Heart left ventricle (tissue), 16 donors: Measurements from ENCODE around the gene POLR3B. TPM values are rescaled to one million over a fixed set of nuclear protein-coding genes. Genes with fewer than 3 reads are reported as not detected.

ENCODE experiments used
- ATAC-seq, 4 donors: fragments of 200-7000 bp; cut with Tn5 transposase; one replicate each; pipeline ENCODE4 v1.9.1; 2020 to 2022; ENCODE audit warnings: moderate library complexity in 4 of 4, mild to moderate bottlenecking in 3 of 4, moderate number of reproducible peaks in 1 of 4
- DNase-seq, 5 donors: peaks; one replicate each; pipeline ENCODE4 v3.0.0-alpha.2; 2020
- H3K27ac ChIP-seq, 12 donors: fragments of 200-600 bp; sonication (generic) in 4 of 12; one replicate each; pipeline versions ENCODE4 v1.5.0 to v1.8.0; 2016 to 2022; ENCODE audit warnings: mild to moderate bottlenecking in 2 of 12
- H3K27me3 ChIP-seq, 9 donors: fragments of 200-600 bp; sonication (generic) in 2 of 9; one replicate each; pipeline versions ENCODE4 v1.5.1 to v1.8.0; 2016 to 2022; ENCODE audit warnings: mild to moderate bottlenecking in 3 of 9
- H3K36me3 ChIP-seq, 9 donors: fragments of 200-600 bp; sonication (generic) in 2 of 9; one replicate each; pipeline versions ENCODE4 v1.5.0 to v1.8.0; 2018 to 2022; ENCODE audit warnings: mild to moderate bottlenecking in 2 of 9
- H3K4me1 ChIP-seq, 12 donors: fragments of 200-600 bp; sonication (generic) in 4 of 12; one replicate each; pipeline versions ENCODE4 v1.5.0 to v1.8.0; 2016 to 2022; ENCODE audit warnings: mild to moderate bottlenecking in 3 of 12
- H3K4me3 ChIP-seq, 12 donors: fragments of 200-600 bp; sonication (generic) in 4 of 12; one replicate each; pipeline versions ENCODE4 v1.5.0 to v1.8.0; 2017 to 2022; ENCODE audit warnings: mild to moderate bottlenecking in 9 of 12, moderate library complexity in 4 of 12
- H3K9me3 ChIP-seq, 12 donors: fragments of 200-600 bp; sonication (generic) in 4 of 12; one replicate each; pipeline versions ENCODE4 v1.5.0 to v1.8.0; 2016 to 2022; ENCODE audit warnings: mild to moderate bottlenecking in 1 of 12
- CTCF ChIP-seq, 12 donors: fragments of 200-600 bp; sonication (generic) in 4 of 12; IDR thresholded peaks; one replicate each; pipeline versions ENCODE4 v1.5.0 to v1.8.0; 2018 to 2022; ENCODE audit warnings: antibody characterized with exemption in 12 of 12, mild to moderate bottlenecking in 5 of 12
- POLR2A ChIP-seq, 2 donors: fragments of 450-650 bp; IDR thresholded peaks; one replicate each; pipeline ENCODE4 v1.6.1; 2017; ENCODE audit warnings: antibody characterized with exemption in 2 of 2, mild to moderate bottlenecking in 2 of 2, moderate library complexity in 2 of 2
- WGBS, 4 donors: extraction: QIAGEN DNeasy Blood & Tissue Kit in 2 of 4; methylation state at CpG; one replicate each; pipeline versions ENCODE4 v1.1.5 to v1.1.7; 2013 to 2018; 5-methylcytosine and 5-hydroxymethylcytosine counted together
- intact Hi-C, 10 donors: fragments of 100-400 bp; cut with DNase I; formaldehyde crosslinking; loops; one replicate each; pipeline versions ENCODE4 v1.11.1 to v1.14.2; 2022
- polyA plus RNA-seq, 2 donors: library from polyadenylated mRNA; stranded (reverse); fragments of 200-250 nt; gene quantifications; one replicate each; pipeline ENCODE4 v1.2.3, GENCODE V29; 2013
- total RNA-seq, 9 donors: library from RNA; depleted of rRNA in 2 of 9; stranded (reverse); fragments of >200 nt in 2 of 9; fragmentation: NEBNext Ultra II Directional in 3 of 9; extraction: Animal tissue kit (Norgen Biotek cat#: 25700) in 3 of 9; gene quantifications; one replicate each; pipeline versions ENCODE4 v1.1.0 to v1.2.4, GENCODE V29; 2016 to 2023
- donor health status: ischemic (EF 13 %, LVEDD 7.1; RV severe dilation, severe dysfunction).
- donor health status: healthy with polysubstance abuse.
- donor health status: DM: no; HTN: yes; CAD: no.
- donor health status: DM: no; HTN: no; CAD: no.
- donor health status: ischemic (EF 25% LVEDD 6.9; RV normal size, moderate dysfunction).
- donor health status: ischemic (EF 25% LVEDD 5.7; RV mildly dilated, moderate dysfunction).
- donor health status: healthy.
- donor health status: DM: yes; HTN: yes; CAD: no.
- donor health status: ischemic (EF 35%, LVEDD 5.7; RV mildly dilated, moderate dysfunction).
- donor health status: nonischemic (EF 11% LVEDD 7.7; RV severe dilation, severe dysfunction).
- donor health status: DM: yes; HTN: yes; CAD: no.
- donor health status: PGD.
- donor health status: ischemic (EF 29% LVEDD 5.4; RV normal size, mild dysfunction).
- donor health status: nonischemic (EF 23%, LVEDD 6.1; RV moderate dilation, normal function).

Gene POLR3B
- total and polyA plus RNA-seq, 11 donors: 2.5 to 12.3 (median 9.1) TPM

- no peak for TF ChIP-seq CTCF (IDR thresholded peaks at IDR 0.05)
- no peak for TF ChIP-seq POLR2A (IDR thresholded peaks at IDR 0.05)
- intact Hi-C loops: no loop called here
- DNase-seq (no peak), ATAC-seq (no peak)
- Histone ChIP-seq H3K27me3 (peaks cover 0 to 8% (median 0%) of the 10 kb centered on the region in 9 donors), H3K9me3 (peaks cover 0 to 10% (median 0%) of the 10 kb centered on the region in 12 donors), H3K4me1 (no peaks in the 10 kb centered on the region), H3K36me3 (no peaks in the 10 kb centered on the region), H3K4me3 (no peak overlapping the region), H3K27ac (no peak overlapping the region)
- WGBS, 4 donors: 80 to 94% (median 86%) methylated on average over 1 of the region's 1 CpG
Measured at GRCh38 chr12:106552228-106552627, 194.7 kb downstream of the POLR3B start.

Other genes starting within 250 kb of the POLR3B start
- 10 to 100 TPM; 34.7 to 50.7 (median 39.8) TPM for gene NUAK1, start 218.8 kb upstream of the POLR3B start, total RNA-seq
- 10 to 100 TPM; 10.5 to 21.5 TPM for gene NUAK1, start 218.8 kb upstream of the POLR3B start, polyA plus RNA-seq
- gene CKAP4, start 109.7 kb upstream of the POLR3B start, total RNA-seq: 10 to 100 TPM; 39.9 to 70.7 (median 53.7) TPM
- gene CKAP4, start 109.7 kb upstream of the POLR3B start, polyA plus RNA-seq: 10 to 100 TPM; 19.0 to 61.5 TPM
- gene TCP11L2, start 55.0 kb upstream of the POLR3B start, total RNA-seq: 100 to 1,000 TPM in 5 of 9 donors, 10 to 100 TPM in 4; 60.8 to 147 (median 113) TPM
- 10 to 100 TPM; 15.5 to 17.3 TPM for gene TCP11L2, start 55.0 kb upstream of the POLR3B start, polyA plus RNA-seq
- gene RFX4, start 225.3 kb downstream of the POLR3B start, total RNA-seq: under 1 TPM in 2 of 9 donors, not detected in 7; 0.09 TPM
- gene RFX4, start 225.3 kb downstream of the POLR3B start, polyA plus RNA-seq: not detected